PC-3 (cell line): ENCODE measurements around the gene MPPED2. TPM values are rescaled to one million over a fixed set of nuclear protein-coding genes. Genes with fewer than 3 reads are reported as not detected.

Experiments
- ATAC-seq: fragments of 200-7000 bp; cut with Tn5 transposase; 2 replicates; pipeline ENCODE4 v1.9.1; 2020; ENCODE audit warnings: mild to moderate bottlenecking, moderate library complexity
- BruUV-seq: library from RNA; stranded (reverse); fragments of 400-500 nt; replicated peaks from 2 replicates; lab custom pipeline; 2021; lab: Mats Ljungman, UMichigan
- CTCF ChIA-PET: fragments of 300-600 bp; sonication (Branson Sonifier 250); formaldehyde crosslinking; loops from one replicate; lab custom pipeline; 2022; ENCODE audit warnings: antibody characterized with exemption; lab: Charles Lee
- POLR2A ChIA-PET: fragments of 300-600 bp; sonication (Branson Sonifier 250); formaldehyde crosslinking; loops from one replicate; lab custom pipeline; 2022; ENCODE audit warnings: antibody characterized with exemption; ENCODE audit not compliant: unreplicated experiment; lab: Charles Lee
- DNase-seq: peaks from one replicate; pipeline ENCODE4 v3.0.0-alpha.2; 2015
- H2AFZ ChIP-seq: fragments of 300-600 bp; sonication (generic); 2 replicates; pipeline ENCODE4 v1.6.0; 2016; ENCODE audit warnings: antibody characterized with exemption, low read length
- H3F3A ChIP-seq: fragments of 300-600 bp; sonication (generic); one replicate; pipeline ENCODE4 v1.6.0; 2017; ENCODE audit warnings: antibody characterized with exemption, low read length, control low read depth, mild to moderate bottlenecking; ENCODE audit not compliant: unreplicated experiment
- H3K27ac ChIP-seq: fragments of 300-600 bp; sonication (generic); 2 replicates; pipeline ENCODE4 v1.5.1; 2016; ENCODE audit warnings: mild to moderate bottlenecking, low read length
- H3K27me3 ChIP-seq: fragments of 300-600 bp; sonication (generic); 2 replicates; pipeline ENCODE4 v1.6.1; 2016; ENCODE audit warnings: low read length, mixed read lengths
- H3K36me3 ChIP-seq: fragments of 300-600 bp; sonication (generic); 2 replicates; pipeline ENCODE4 v1.6.1; 2016; ENCODE audit warnings: low read depth, mixed run types, low read length, mixed read lengths
- H3K4me1 ChIP-seq: fragments of 300-600 bp; sonication (generic); 2 replicates; pipeline ENCODE4 v1.5.1; 2016; ENCODE audit warnings: low read length; ENCODE audit not compliant: insufficient read depth
- H3K4me2 ChIP-seq: fragments of 300-600 bp; sonication (generic); 2 replicates; pipeline ENCODE4 v1.6.0; 2016; ENCODE audit warnings: low read length
- H3K4me3 ChIP-seq: fragments of 300-600 bp; sonication (generic); 2 replicates; pipeline ENCODE4 v1.5.1; 2016; ENCODE audit warnings: mild to moderate bottlenecking, low read length, mixed read lengths
- H3K79me2 ChIP-seq: fragments of 300-600 bp; sonication (generic); 2 replicates; pipeline ENCODE4 v1.6.1; 2017; ENCODE audit warnings: low read length, mixed read lengths
- H3K9ac ChIP-seq: fragments of 300-600 bp; sonication (generic); 2 replicates; pipeline ENCODE4 v1.6.0; 2016; ENCODE audit warnings: mild to moderate bottlenecking, low read length
- H3K9me2 ChIP-seq: fragments of 300-600 bp; sonication (generic); replicated peaks from 2 replicates; pipeline ENCODE4 v1.6.1; 2016; ENCODE audit warnings: mixed run types, low read length, mixed read lengths
- H3K9me3 ChIP-seq: fragments of 300-600 bp; sonication (generic); 2 replicates; pipeline ENCODE4 v1.6.1; 2016; ENCODE audit warnings: low read length, mixed read lengths
- H4K20me1 ChIP-seq: fragments of 300-600 bp; sonication (generic); 2 replicates; pipeline ENCODE4 v1.6.1; 2016; ENCODE audit warnings: low read length, mixed read lengths
- CTCF ChIP-seq: fragments of 300-600 bp; sonication (generic); conservative IDR thresholded peaks from 2 replicates; pipeline ENCODE4 v1.5.1; 2017; ENCODE audit warnings: antibody characterized with exemption, low read depth, mild to moderate bottlenecking, low read length
- EZH2phosphoT487 ChIP-seq: fragments of 300-600 bp; sonication (generic); IDR thresholded peaks from 2 replicates; pipeline ENCODE4 v1.6.1; 2018; ENCODE audit warnings: mild to moderate bottlenecking, antibody characterized with exemption, low read length, borderline replicate concordance
- intact Hi-C: fragments of 100-400 bp; cut with micrococcal nuclease; formaldehyde crosslinking; loops from 2 replicates; pipeline ENCODE4 v1.9.0; 2023
- total RNA-seq: library from RNA; depleted of rRNA; stranded (reverse); fragments of >200 nt; gene quantifications from 2 replicates; pipeline ENCODE4 v1.2.3, GENCODE V29; 2014

Gene MPPED2
- total RNA-seq, 1 experiment from 2014 or later = not detected

DNA sequence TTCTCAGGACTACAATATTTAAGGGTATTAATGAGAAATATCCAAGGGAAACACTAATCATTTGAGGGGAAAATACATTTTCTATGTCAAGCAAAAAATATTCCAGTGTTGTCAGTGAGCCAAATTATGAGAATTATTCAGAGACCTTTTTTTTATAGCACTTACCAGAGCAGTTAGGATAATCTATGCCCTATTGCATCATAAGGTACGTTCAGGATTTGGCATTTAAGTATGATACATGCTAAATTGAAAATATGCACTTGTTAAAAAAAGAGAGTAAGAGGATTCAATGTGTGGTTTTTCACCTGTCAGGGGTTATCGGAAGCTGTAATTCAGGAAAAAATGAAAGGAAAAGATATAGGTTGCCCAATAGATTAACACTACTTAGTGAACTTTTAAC, 17.2 kb upstream of the MPPED2 start:
- Histone ChIP-seq H3F3A (no peaks in the 10 kb centered on the region), H3K27ac (no peak overlapping the region), H2AFZ (no peak overlapping the region), H4K20me1 (no peaks in the 10 kb centered on the region), H3K79me2 (no peaks in the 10 kb centered on the region), H3K4me3 (no peak overlapping the region), H3K27me3 (no peaks in the 10 kb centered on the region), H3K9me3 (no peaks in the 10 kb centered on the region), H3K4me2 (no peak overlapping the region), H3K4me1 (no peaks in the 10 kb centered on the region), H3K9ac (no peak overlapping the region), H3K36me3 (no peaks in the 10 kb centered on the region), H3K9me2 (no peaks in the 10 kb centered on the region)
- ATAC-seq = no peak
- intact Hi-C loops = no loop called here
- ChIA-PET POLR2A (no interaction called here), CTCF (no interaction called here)
- TF ChIP-seq CTCF = no peak
- no peak for TF ChIP-seq EZH2phosphoT487
- no peak for DNase-seq
- no TSS peak for BruUV-seq

GRCh38 chr11:30596832-30597231, 10.7 kb upstream of the MPPED2 start:
- H3K4me2 ChIP-seq = no peak overlapping the region
- no peak overlapping the region for H3K4me3 ChIP-seq
- H3K9ac ChIP-seq = no peak overlapping the region
- intact Hi-C loops = no loop called here
- BruUV-seq = no TSS peak
- no peak overlapping the region for H2AFZ ChIP-seq
- CTCF ChIA-PET = no interaction called here
- H3K36me3 ChIP-seq = no peaks in the 10 kb centered on the region
- no peak overlapping the region for H3K27ac ChIP-seq
- no peaks in the 10 kb centered on the region for H3K4me1 ChIP-seq
- no peaks in the 10 kb centered on the region for H3K9me2 ChIP-seq
- ATAC-seq = no peak
- TF ChIP-seq CTCF (no peak), EZH2phosphoT487 (no peak)
- no peak for DNase-seq
- no peaks in the 10 kb centered on the region for H3K27me3 ChIP-seq
- no peaks in the 10 kb centered on the region for H3F3A ChIP-seq
- POLR2A ChIA-PET = no interaction called here
- H3K79me2 ChIP-seq = no peaks in the 10 kb centered on the region
- H4K20me1 ChIP-seq = no peaks in the 10 kb centered on the region
- no peaks in the 10 kb centered on the region for H3K9me3 ChIP-seq

DNA sequence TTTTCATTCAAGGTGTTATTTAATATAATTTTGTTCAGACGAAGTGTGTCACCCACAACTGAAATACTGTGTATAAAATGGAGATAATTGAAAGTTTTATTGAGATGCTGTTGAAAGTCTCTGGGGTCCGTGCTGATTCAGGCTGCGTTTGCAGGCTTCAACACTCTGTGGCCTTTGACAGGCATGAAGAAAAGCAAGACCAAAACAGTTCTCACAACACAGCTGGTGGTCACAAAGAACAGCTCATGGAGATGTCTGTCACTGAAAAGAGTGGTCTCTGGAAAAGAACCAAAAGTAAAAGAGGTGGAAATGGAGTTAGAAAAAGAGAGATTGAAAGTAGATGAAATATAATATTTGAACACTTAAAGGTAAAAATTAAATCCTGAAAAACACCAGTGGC, 9.8 kb upstream of the MPPED2 start:
- no peaks in the 10 kb centered on the region for H3K27me3 ChIP-seq
- ChIA-PET CTCF (no interaction called here), POLR2A (no interaction called here)
- no peak overlapping the region for H2AFZ ChIP-seq
- no peak for ATAC-seq
- TF ChIP-seq CTCF (no peak), EZH2phosphoT487 (no peak)
- H3K27ac ChIP-seq = no peak overlapping the region
- no peaks in the 10 kb centered on the region for H3K9me3 ChIP-seq
- H3K9me2 ChIP-seq = no peaks in the 10 kb centered on the region
- no peaks in the 10 kb centered on the region for H3K36me3 ChIP-seq
- no peak overlapping the region for H3K4me2 ChIP-seq
- H3K4me1 ChIP-seq = no peaks in the 10 kb centered on the region
- H3K79me2 ChIP-seq = no peaks in the 10 kb centered on the region
- no peak overlapping the region for H3K9ac ChIP-seq
- H4K20me1 ChIP-seq = no peaks in the 10 kb centered on the region
- no peaks in the 10 kb centered on the region for H3F3A ChIP-seq
- intact Hi-C loops = no loop called here
- H3K4me3 ChIP-seq = no peak overlapping the region
- no peak for DNase-seq
- no TSS peak for BruUV-seq
